ENCODE measurements around the gene RBBP8. TPM values are rescaled to one million over a fixed set of nuclear protein-coding genes. Genes with fewer than 3 reads are reported as not detected.

The RBBP8 gene
- total and polyA plus RNA-seq, 4 donors, result 6.5 to 9.8 (median 7.4) TPM

DNA sequence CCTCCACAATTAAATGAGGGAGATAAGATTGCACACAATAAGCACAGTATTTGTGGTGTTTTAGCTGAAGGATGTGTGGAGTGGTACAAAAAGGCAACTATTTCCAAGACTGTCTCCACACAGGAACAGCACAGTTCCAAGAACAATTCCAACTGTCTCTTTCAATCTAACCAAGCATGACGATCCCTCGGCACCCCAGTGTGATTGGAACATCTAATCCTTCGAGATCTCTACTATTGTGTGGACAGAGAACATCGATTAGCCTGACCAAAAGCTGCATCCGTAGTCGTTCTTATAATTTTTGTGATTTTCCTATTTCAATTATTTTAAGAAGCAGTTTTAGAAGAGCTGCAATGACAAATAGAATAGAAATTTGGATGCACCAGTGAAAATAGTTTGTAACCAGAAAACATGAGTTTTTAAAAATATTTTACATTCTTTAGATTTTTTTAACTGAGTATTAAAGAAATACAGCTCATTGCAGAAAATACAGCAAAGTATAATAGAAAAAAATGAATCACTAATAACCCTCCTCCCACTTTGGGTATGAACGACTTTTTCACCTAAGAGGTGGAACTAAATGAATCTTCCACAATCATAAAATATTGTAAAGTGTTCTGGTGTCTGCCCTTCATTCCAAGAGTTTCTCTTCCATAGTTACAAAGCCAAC lies 125.8 kb downstream of the RBBP8 start:
- Histone ChIP-seq H3K36me3 (ENCODE audit: control insufficient read depth in 4 of 4, insufficient read depth in 3 of 4, low read depth in 1 of 4, low read length in 3 of 4) (no peaks in the 10 kb centered on the region), H3K4me1 (ENCODE audit: control insufficient read depth in 4 of 4, insufficient read depth in 4 of 4, low read length in 3 of 4) (no peaks in the 10 kb centered on the region), H3K9ac (ENCODE audit: low read depth in 1 of 2, low read length in 2 of 2) (no peak overlapping the region), H3K27ac (ENCODE audit: low read depth in 1 of 2, low read length in 2 of 2) (no peak overlapping the region), H3K9me3 (ENCODE audit: control insufficient read depth in 4 of 4, low read length in 3 of 4) (peaks cover 0 to 4% (median 0%) of the 10 kb centered on the region in 4 donors), H3K27me3 (ENCODE audit: control insufficient read depth in 4 of 4, insufficient read depth in 4 of 4, low read length in 3 of 4) (no peaks in the 10 kb centered on the region), H3K4me3 (ENCODE audit: low read depth in 1 of 3, low read length in 3 of 3) (no peak overlapping the region)
- DNase-seq (ENCODE audit: low spot score), result no peak
- WGBS, result 85% methylated on average over 7 of the region's 7 CpGs
- TF ChIP-seq RAD21 (IDR thresholded peaks at IDR 0.05) (no peak), GABPA (IDR thresholded peaks at IDR 0.05 in 1 of 2, conservative IDR thresholded peaks at IDR 0.05 in 1 of 2) (no peak), TAF1 (conservative IDR thresholded peaks at IDR 0.05) (no peak), EGR1 (IDR thresholded peaks at IDR 0.05; ENCODE audit: low read depth in 2 of 2) (no peak), SP1 (IDR thresholded peaks at IDR 0.05) (no peak), NR2F2 (IDR thresholded peaks at IDR 0.05) (no peak), HNF4G (IDR thresholded peaks at IDR 0.05) (no peak), FOXA2 (IDR thresholded peaks at IDR 0.05) (no peak), YY1 (IDR thresholded peaks at IDR 0.05) (no peak), JUND (IDR thresholded peaks at IDR 0.05) (no peak), FOXA1 (IDR thresholded peaks at IDR 0.05) (no peak)
- TF ChIP-seq, protein P1, sequence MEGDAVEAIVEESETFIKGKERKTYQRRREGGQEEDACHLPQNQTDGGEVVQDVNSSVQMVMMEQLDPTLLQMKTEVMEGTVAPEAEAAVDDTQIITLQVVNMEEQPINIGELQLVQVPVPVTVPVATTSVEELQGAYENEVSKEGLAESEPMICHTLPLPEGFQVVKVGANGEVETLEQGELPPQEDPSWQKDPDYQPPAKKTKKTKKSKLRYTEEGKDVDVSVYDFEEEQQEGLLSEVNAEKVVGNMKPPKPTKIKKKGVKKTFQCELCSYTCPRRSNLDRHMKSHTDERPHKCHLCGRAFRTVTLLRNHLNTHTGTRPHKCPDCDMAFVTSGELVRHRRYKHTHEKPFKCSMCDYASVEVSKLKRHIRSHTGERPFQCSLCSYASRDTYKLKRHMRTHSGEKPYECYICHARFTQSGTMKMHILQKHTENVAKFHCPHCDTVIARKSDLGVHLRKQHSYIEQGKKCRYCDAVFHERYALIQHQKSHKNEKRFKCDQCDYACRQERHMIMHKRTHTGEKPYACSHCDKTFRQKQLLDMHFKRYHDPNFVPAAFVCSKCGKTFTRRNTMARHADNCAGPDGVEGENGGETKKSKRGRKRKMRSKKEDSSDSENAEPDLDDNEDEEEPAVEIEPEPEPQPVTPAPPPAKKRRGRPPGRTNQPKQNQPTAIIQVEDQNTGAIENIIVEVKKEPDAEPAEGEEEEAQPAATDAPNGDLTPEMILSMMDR (IDR thresholded peaks at IDR 0.05; ENCODE audit: low read depth, low read length, missing input control), result no peak
- TF ChIP-seq, protein P2, sequence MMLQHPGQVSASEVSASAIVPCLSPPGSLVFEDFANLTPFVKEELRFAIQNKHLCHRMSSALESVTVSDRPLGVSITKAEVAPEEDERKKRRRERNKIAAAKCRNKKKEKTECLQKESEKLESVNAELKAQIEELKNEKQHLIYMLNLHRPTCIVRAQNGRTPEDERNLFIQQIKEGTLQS (IDR thresholded peaks at IDR 0.05), result no peak

DNA sequence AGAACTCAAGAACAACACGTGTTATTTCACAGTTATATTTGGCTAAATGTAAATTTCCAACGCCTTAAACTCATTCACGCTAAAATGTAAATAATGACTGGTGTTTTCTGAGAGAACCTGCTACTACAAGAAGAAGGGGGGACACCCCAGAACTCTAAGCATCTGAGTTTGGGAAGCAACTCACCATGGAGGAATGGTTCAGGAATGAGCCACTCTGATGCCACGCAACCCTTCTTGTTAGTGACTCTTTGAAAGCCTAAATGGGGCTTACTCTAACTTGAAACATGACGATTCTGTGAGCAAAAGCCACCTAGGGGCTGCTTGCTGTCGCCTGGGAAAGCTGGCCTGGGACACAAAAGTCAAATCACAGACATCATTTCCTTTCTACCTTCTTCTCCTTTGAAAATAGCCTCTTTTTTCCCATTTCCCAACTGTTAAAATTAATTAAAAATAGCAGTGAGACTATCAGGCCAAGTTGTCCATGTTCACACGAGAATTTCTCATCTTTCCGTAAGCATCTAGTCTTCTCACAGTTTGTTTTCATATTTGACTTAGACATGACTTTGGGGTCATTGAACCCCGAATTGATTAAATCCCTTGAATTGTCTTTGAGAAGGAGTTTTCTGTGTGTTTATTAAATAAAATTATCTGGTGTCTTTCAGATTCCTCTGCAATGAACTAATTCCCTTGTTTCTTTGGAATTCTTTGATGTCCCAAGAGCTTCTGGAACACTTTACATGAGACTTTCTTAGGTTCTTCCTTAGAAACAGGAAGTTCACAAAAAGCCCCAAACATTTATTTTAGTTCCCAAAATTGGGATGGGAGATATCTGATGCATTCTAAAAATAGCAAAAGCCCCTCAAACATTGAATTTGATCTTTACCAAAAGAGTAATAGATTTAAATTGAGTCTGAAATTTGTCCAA lies 126.7 kb downstream of the RBBP8 start:
- Histone ChIP-seq H3K9me3 (ENCODE audit: control insufficient read depth in 4 of 4, low read length in 3 of 4) (peaks cover 0 to 4% (median 0%) of the 10 kb centered on the region in 4 donors), H3K27ac (ENCODE audit: low read depth in 1 of 2, low read length in 2 of 2) (no peak overlapping the region), H3K27me3 (ENCODE audit: control insufficient read depth in 4 of 4, insufficient read depth in 4 of 4, low read length in 3 of 4) (no peaks in the 10 kb centered on the region), H3K36me3 (ENCODE audit: control insufficient read depth in 4 of 4, insufficient read depth in 3 of 4, low read depth in 1 of 4, low read length in 3 of 4) (no peaks in the 10 kb centered on the region), H3K4me1 (ENCODE audit: control insufficient read depth in 4 of 4, insufficient read depth in 4 of 4, low read length in 3 of 4) (no peaks in the 10 kb centered on the region), H3K9ac (ENCODE audit: low read depth in 1 of 2, low read length in 2 of 2) (no peak overlapping the region), H3K4me3 (ENCODE audit: low read depth in 1 of 3, low read length in 3 of 3) (no peak overlapping the region)
- 63% methylated on average over 9 of the region's 9 CpGs for WGBS
- no peak for DNase-seq (ENCODE audit: low spot score)
- TF ChIP-seq RXRA (IDR thresholded peaks at IDR 0.05) (peak; percentile 60 to 63), JUND (IDR thresholded peaks at IDR 0.05) (no peak), RAD21 (IDR thresholded peaks at IDR 0.05) (no peak), FOXA2 (IDR thresholded peaks at IDR 0.05) (no peak), SP1 (IDR thresholded peaks at IDR 0.05) (no peak), FOXA1 (IDR thresholded peaks at IDR 0.05) (no peak)
- TF ChIP-seq, protein P3, sequence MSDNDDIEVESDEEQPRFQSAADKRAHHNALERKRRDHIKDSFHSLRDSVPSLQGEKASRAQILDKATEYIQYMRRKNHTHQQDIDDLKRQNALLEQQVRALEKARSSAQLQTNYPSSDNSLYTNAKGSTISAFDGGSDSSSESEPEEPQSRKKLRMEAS (IDR thresholded peaks at IDR 0.05), result no peak
- TF ChIP-seq, protein P4, sequence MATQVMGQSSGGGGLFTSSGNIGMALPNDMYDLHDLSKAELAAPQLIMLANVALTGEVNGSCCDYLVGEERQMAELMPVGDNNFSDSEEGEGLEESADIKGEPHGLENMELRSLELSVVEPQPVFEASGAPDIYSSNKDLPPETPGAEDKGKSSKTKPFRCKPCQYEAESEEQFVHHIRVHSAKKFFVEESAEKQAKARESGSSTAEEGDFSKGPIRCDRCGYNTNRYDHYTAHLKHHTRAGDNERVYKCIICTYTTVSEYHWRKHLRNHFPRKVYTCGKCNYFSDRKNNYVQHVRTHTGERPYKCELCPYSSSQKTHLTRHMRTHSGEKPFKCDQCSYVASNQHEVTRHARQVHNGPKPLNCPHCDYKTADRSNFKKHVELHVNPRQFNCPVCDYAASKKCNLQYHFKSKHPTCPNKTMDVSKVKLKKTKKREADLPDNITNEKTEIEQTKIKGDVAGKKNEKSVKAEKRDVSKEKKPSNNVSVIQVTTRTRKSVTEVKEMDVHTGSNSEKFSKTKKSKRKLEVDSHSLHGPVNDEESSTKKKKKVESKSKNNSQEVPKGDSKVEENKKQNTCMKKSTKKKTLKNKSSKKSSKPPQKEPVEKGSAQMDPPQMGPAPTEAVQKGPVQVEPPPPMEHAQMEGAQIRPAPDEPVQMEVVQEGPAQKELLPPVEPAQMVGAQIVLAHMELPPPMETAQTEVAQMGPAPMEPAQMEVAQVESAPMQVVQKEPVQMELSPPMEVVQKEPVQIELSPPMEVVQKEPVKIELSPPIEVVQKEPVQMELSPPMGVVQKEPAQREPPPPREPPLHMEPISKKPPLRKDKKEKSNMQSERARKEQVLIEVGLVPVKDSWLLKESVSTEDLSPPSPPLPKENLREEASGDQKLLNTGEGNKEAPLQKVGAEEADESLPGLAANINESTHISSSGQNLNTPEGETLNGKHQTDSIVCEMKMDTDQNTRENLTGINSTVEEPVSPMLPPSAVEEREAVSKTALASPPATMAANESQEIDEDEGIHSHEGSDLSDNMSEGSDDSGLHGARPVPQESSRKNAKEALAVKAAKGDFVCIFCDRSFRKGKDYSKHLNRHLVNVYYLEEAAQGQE (IDR thresholded peaks at IDR 0.05), result peak; percentile 69

Measured in liver (tissue), 9 donors.